Activated T-cell treated with anti-CD3 and anti-CD28 coated beads, Interleukin-2, amount 50 U/mL, for 48 hours (primary cell): ENCODE data around the gene EPHB2.
A peak's percentile ranks its signal among the peaks of the same experiment; 100 is the strongest.

Experiments used
- DNase-seq, 2 experiments: peaks; one replicate each; pipeline ENCODE4 v3.0.0-alpha.2; 2020

EPHB2 gene

DNA sequence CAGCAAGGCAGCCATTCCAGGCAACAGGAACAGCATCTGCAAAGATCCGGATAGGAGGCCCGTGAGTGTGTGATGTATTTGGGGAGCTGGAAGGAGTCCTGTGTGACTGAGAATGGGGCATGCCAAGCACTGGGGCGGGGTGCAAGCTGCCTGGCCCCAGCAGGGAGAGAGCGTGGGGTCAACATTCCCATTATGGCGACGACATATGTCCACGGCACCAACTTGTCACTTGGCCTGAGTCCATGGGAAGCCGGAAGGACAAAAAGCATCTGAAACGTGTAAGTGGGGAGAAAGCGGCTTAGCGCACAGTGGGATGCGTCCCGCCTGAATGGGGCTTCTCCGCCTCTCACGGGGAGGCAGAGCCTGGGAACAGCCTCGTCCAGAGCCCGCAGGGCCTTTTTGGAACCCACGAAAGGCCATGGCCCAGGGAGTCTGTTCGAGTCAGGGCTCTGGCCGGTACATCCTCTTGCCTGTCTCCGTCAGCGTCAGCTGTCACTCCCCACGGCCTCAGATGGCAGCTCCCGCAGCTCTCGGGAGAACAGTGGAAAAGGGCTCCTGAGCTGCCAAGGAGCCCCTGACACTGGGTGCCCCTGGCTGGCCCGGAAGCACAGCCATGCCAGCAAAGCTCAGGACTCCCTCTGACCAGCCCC, 12.4 kb downstream of the EPHB2 start:
- DNase-seq: no peak

DNA sequence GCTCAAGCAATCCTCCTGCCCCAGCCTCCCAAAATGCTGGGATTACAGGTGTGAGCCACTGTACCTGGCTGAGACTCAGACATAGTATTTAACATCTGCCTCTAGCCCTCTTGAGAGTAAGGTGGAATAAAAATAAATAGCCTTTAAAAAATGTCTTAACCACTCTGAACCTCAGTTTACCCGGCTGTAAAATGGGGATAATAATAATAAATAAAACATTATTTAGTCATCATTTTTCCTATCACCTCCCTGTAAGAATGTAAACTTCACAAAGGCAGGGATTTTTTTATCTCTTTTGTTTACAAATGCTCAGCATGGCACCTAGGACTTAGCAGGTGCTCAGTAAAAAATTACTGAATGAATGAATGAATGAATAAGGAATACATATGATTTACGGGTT, 17.2 kb downstream of the EPHB2 start:
- DNase-seq: no peak

DNA sequence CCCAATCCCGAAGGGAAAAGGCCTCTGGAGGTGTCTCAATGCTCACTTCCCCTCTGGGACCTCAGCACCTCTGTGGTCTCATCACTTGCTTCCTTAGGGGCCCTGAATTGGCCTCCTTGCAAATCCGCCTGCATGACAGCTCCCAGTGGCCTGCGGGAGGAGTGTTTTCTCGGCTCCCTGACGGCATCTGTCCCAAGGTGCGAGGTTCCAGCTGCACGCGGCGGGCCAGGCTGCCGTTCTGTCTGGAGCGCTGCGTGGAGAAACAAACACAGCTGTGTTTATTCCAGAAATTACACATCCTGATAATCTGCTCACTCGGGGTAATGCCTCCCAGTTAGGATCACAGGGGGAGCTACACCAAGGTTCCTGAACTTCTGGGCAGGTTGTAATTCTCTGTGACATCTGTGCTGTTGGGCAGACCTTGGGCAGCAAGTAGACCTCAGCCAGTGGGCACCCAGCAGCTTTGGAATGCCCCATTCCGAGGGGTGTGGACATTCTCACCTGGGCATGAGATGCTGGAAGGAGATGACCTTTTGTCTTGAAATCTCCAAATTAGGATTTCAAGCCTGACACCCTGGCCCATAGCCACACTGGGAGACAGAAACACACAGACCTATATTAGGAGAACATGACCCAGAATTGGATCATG, 18.2 kb downstream of the EPHB2 start:
- DNase-seq: no peak

DNA sequence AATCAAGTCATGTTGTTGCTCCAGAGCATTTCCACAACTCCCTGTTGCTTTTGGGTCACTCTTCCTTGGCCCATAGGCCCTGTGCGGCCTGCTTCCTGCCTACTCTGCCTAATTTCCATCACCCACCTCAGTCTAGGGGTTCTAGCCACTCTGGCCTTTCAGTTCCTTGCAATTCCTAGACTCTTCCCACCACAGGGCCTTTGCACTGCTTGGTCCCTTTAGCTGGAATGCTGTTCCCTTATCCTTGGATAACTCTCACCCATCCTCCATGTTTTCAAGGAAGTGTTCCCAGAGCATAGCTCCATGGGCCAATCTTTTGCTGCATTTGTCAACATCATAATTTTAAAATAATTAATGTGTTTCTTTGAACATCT, 18.7 kb downstream of the EPHB2 start:
- DNase-seq: no peak

DNA sequence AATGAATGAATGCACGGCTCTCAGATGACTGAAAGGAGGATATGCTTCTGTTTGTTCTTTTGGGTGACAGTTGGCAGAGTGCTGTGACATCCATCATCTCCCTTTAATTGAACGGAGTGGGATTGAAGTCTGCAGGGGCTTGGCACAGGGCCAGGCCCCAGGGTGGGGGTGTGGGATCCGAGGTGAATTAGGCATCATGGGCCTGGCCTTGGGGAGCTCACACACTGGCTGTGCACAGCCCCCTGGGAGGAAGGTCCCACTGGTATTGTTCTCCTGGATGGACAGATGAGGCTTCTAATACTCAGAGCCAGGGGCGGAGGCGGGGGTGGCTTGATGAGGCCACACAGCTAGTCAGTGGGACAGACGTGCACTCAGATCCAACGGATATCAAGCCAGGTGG, 19.3 kb downstream of the EPHB2 start:
- DNase-seq: no peak

DNA sequence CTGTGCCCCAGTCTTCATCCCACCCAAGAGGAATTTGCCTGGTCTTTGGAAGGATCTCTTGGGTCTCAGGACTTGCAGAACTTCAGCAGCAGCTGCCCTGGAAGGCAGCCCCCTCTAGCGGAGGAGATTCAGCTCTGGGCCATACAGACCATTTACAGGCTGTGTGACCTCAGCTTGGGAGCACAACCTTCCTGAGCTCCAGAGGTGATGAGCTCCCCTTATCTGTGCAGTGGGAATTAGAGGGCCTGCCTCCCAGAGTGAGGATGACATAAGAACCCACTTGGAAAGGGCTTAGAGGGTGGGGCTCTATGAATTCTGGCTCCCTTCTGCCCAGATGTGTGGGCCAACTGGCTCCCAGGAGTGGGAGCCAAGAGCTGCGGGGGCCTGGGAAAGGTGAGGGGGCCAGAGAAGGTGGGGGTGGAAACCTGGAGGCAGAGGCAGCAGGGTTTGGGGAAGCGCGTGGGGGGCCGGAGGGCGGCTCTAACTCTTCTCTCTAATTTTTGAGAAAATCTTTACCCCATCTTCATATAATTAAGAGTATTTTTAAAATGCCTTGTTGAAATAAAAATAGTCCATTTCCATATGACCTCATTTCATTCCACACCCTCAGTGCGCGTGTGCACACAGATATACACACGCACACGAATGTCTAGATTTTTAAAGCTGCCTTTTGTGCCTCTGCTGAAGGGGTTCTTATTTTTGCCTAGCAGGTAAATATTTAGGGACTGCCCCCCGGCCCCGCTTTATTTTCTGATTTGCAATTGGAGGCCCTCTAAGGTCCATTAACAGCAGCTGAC, 21.5 kb downstream of the EPHB2 start:
- DNase-seq: no peak

DNA sequence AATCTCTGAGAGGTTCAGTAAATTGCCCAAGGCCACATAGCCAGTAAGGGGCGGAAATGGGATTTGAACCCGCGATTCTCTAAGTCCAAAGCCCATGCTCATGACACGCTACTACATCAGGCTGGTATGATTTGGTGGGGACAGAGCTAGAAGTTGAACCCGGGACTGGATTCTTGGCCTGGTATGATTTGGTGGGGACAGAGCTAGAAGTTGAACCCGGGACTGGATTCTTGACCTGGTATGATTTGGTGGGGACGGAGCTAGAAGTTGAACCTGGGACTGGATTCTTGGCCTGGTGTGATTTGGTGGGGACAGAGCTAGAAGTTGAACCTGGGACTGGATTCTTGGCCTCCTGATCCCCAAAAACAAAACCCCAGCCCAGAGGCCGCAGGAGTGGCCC, 23.0 kb downstream of the EPHB2 start:
- DNase-seq: no peak

DNA sequence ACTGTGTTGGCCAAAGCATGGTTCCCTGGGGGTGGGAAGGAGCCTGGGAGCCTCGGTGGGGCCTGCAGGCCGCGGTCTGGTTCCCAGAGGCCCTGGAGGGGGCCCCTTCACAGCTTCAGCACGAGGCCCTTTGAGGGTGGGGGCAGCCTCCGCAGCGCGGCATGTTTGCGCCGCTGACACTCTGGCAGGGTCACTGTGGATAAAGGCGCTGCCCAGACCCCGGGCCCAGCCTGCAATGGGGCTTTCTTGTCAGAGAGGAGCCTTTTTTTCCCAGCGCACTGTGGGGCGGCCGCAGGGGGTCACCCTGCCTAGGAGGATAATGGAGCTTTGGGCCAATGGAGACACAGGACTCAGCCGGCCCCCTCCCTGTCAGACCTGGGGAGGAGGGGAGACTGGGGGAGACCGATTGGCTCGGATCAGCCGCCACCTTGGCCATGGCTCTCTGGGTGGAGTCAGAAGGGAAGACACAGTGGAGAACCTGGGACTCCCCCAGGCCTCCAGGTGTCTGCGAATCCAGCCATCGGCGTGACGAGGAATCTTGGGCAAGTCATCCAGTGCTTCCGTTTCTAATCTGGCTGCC, 26.0 kb downstream of the EPHB2 start:
- DNase-seq: no peak

DNA sequence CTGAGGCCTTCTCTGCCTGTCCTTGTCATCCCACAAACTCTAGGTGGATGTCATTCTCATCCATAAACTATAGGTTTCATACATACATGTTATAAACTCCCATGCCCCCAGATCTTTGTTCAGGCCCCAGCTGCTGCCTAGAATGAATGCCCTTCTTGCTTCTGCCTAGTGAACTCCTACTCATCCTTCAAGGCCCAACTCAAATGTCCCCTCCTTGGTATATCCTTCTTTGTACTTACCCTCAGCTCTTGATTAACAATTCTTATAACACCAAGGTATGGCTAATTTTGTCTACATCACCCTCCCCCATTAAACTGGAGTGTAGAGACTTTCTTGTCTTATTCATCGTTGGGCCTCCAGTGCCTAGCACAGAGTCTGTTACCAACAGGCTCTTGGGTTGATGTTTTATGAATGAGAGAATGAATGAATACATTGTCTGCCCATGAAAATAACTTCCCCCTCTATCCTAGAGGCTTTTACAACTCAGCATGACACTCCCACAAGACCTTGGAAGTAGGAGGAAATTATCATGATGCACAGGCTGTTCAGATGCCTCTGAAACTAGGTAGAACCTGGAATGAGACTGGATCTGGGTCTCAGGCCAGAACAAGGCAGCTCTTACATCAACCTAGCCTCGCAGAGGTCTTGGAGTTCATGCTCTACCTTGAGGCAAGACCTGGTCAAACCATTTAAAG, 26.9 kb downstream of the EPHB2 start:
- DNase-seq: no peak

DNA sequence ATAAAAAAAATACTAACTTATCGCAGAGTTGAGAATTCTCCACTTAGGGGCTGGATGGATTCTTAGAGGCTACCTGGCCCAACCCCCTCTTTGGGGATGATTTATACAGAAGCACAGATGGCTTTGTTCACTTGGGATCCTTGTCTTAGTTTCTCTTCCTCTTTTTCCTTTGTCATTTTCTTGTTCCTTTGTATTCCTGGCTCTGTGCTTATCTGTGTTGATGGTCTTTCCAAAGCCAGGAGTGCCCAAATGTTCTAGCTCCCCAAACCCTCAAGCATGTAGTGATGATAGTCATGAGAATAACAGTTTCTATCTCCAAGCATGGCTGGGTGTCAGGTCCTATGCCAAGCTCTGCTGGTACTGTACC, 27.4 kb downstream of the EPHB2 start:
- no peak for DNase-seq

DNA sequence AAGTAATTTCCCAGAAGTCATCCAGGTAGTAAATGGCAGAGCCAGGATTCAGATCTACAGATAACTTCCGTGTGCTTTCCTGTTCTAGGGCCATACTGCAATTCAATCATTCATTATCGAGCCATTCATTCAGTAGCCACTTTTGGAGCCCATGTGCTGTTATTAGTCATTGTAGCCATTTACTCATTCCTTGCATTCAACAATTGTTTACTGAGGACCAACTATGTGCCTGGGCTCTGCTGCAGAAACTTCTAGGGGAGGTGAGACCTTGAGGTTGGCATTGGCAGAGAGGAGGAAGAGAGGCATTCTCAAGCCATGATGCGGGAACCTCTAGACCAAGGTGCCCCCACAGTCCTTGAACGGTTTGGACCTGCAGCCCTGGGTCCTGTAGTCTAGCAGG, 27.9 kb downstream of the EPHB2 start:
- no peak for DNase-seq

DNA sequence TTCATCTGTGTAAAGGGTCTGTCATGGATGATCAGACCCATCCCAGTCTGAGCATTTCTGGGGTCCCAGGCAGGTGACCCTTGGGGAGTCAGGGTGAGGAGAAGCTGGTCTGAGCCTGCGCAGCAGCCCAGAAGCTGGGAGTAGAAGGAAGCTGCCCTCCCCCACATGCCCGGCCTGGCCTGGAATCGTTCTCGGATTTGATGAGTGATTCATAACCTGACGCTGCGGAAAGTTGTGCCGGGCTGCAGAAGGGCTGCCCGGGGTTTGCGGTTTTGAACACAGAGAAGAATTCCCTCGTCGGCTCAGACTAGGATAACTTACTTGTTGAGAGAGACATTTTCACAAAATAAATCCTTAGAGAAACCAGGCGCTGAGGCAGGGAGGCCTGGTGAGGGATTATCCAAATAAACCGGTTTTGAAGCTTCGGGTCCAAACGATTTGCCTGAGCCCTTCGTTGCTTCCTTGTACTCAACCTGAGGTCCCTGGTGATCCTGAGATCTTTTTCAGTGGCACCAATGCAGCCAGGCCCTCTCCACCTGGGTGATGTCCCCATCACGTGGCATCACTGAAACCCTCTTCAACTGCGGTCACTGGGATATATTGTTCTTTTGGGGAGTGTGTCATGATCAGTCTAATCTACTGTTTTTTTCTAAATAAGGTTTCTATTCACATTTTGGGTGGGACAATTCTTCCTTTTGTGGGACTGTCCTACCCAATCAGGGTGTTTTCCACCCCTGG, 29.2 kb downstream of the EPHB2 start:
- DNase-seq: no peak

DNA sequence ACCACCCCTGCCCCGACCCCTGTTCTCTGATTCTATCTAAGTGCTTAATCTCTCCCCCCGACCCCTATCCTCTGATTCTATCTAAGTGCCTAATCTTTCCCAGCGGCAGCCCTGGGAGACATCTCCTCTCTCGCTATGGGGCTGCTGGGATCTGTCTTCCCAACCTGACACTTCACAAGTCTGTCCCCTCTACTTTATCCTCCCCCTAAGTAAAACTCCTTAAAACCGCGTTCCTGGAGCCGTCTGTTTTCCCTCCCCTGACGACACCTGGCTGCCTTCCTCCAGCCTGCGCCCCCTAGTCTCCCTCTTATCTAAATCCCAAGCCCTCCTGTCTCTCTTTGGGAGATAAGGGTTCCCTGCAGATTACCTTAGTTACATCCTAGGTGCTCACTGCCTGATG, 30.5 kb downstream of the EPHB2 start:
- DNase-seq: no peak

DNA sequence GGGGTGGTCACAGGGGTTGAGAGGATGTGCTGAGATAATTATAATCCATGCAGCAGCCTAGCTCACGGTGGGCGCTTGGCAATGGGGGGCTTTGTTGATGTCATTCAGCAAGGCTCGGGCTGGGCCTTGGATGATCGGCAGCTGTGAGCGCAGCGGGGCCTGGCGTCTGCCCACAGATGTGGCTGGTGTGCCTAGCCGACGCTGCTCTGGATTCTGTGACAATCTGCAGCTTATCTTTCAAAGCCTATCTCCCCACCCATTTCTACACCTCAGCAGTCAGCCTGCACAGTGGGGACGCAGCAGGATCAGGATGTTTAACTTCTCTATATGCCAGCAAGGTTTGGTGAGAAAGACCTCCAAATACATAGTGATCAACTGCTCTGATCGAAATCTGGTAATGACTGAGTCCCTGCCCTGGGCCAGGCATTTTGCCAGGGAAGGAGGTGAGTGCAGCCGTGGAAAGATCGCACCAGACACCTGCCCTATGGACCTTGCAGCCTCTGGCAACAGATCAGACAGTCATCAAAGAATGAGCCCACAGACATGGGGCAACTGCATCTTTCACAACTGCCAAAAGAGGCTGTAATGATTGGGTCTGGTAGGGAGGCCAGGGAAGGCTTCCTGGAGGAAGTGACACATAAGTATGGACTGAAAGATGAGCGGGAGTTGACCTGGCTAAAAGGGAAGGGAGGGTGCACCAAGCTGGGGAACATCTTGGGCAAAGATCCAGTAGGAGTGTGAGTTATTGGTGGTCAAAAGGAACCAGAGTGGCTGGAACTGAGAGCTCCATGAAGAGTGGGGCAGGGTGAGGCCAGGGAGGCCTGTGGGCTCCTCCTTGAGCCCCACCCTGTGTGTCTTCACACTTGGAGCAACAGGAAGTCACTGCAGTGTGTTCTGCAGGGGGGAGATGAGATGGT, 35.3 kb downstream of the EPHB2 start:
- DNase-seq: no peak

DNA sequence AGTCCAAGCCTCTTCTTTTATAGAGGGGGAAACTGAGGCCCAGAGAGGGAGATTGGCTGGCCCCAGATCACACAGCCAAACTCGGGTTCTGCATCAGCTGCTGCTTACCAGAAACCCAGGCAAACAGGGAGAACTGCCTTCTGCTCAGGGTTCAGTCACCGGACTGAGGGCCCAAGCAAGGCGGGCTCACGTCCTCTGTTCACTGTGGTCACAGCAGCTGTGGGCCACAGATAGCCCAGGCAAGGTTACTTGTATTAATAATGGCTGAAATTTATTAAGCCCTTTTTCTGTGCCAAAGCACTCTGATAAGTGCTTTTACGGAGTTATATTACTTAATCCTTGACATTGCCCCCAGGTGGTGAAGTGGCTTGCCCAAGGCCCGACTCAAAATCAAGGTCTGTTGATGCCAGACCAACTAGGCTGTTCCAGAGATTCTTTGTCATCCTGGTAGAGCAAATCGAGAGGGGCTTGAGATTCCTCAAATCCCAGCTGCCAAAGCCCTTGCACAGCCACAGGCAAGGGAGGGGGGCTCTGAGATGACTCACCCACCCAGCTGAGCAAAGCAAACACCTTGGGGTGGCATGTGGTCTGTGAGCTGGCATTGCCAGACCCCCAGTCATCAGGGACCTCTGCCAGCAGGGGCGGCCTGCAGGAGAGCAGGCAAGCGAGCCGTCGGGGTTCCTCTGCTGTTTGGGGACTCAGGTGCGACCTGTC, 36.5 kb downstream of the EPHB2 start:
- no peak for DNase-seq

DNA sequence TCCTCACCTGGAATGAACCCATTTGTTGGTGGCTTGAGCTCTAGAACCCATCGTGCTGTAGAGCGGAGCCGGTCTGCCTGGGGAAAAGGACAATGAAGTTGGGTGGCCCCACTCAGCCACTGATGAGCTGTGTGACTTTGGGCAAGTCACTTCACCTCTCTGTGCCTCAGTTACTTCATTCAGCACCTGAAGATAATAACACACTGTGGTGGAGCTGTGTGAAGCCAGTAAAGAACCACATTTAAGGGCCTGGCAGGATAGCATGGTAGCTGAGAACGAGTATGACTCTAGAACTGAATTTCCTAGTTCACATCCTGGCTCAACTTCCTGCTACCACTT, 37.1 kb downstream of the EPHB2 start:
- DNase-seq: no peak

DNA sequence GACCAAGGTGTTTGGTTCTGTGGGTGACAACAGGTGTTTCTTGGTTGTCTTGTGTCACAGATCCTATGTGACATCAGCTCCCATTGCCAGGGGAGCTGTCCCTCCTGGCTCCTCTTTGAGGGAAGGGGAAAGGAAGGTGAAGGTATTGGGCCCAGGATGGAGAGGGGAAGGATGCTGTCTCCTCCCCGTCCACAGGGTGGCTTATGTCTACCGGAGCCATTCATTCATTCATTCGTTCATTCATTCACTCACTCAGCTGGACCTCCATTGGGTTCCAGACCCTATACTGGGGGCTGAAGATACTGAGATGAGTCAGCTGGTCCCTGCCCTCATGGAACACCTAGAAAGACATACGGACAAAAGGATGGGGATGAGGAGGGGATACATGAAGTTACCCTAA, 38.9 kb downstream of the EPHB2 start:
- DNase-seq: no peak

DNA sequence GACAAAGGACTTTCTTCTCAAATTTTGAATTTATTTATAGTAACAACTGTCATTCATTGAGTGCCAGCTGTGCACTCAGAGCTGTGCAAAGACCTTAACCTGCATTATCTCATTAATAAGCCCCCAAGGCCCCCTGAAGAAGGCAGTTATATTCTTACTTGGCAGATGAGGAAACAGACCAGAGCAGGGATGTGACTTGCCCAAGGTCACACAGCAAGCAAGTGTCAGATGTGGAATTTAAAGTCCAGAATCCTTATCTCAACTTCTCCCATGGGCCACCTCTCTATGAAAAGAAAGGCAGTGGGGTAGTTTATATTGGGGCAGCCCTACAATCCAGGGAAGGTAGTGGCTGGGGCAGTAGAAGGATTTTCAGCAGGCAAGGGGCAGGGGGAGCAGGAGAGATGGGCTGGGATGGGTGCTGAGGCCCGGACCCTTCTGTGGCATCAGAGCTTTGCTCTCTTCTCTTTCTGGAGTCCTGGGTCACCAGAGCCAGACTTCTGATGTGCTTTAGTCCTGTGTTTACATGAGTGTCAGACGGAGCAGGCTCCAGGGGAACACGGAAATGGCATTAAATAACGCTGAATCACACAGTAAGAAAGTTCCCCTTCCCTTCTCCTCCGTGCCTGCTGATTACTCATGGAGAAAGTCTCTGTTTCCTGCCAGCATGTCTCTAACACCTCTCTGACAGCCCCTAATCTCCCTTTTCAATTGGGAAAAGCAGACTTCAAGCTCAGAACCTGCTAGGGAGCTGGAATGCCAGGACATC, 39.5 kb downstream of the EPHB2 start:
- DNase-seq: peak in 1 of 2 experiments; percentile 18

DNA sequence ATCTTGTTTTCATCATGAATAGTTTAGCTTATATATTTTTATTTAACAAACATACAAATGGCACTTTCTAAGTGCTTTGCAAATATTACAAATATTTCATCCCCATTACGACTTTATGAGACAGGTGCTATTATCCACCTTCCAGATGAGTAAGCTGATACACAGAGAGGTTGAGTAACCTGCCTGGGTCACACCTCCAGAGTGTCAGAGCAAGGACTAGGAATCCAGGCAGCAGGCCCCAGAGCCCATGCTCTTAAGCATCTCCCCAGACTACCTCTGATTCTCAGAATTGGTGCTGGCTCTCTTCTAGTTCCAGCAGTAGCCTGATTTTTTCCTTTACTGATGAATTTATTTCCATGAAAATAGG, 40.0 kb downstream of the EPHB2 start:
- no peak for DNase-seq

DNA sequence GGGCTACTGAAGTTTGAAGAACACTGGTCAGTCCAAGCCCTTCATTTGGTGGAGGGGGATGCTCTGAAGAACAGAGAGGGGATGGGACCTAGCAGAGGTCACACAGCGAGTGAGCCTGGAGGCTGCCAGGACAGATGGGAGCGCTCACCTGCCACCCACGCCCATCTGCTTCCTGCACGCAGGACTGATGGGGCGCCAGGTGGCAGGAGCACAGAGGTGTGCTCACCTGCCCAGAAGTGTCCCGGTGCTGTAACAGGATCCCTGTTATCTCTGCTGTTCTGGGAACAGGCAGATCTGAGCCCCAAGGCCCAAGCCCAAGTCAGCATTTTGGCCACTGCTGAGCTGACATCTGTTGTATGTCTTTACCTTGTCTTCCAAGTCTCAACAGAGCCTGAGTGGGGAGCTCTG, 40.5 kb downstream of the EPHB2 start:
- DNase-seq: no peak
